ENCODE results near the gene ZBED4.

The ZBED4 gene

GRCh38 chr22:49903322-49904039 lies 49.8 kb downstream of the ZBED4 start:
- no peak for DNase-seq (ENCODE audit: low read depth in 2 of 2)

- no peak for DNase-seq (ENCODE audit: low read depth in 2 of 2)
Measured at GRCh38 chr22:49904040-49904369, 50.4 kb downstream of the ZBED4 start.

GRCh38 chr22:49905465-49905864 lies 51.8 kb downstream of the ZBED4 start:
- no peak for DNase-seq (ENCODE audit: low read depth in 2 of 2)

- DNase-seq (ENCODE audit: low read depth in 2 of 2), result no peak
Measured at GRCh38 chr22:49906071-49906798, 52.6 kb downstream of the ZBED4 start.

GRCh38 chr22:49906799-49907290 lies 53.2 kb downstream of the ZBED4 start:
- DNase-seq (ENCODE audit: low read depth in 2 of 2), result no peak

GRCh38 chr22:49907807-49908206 lies 54.2 kb downstream of the ZBED4 start:
- DNase-seq (ENCODE audit: low read depth in 2 of 2), result no peak

DNA sequence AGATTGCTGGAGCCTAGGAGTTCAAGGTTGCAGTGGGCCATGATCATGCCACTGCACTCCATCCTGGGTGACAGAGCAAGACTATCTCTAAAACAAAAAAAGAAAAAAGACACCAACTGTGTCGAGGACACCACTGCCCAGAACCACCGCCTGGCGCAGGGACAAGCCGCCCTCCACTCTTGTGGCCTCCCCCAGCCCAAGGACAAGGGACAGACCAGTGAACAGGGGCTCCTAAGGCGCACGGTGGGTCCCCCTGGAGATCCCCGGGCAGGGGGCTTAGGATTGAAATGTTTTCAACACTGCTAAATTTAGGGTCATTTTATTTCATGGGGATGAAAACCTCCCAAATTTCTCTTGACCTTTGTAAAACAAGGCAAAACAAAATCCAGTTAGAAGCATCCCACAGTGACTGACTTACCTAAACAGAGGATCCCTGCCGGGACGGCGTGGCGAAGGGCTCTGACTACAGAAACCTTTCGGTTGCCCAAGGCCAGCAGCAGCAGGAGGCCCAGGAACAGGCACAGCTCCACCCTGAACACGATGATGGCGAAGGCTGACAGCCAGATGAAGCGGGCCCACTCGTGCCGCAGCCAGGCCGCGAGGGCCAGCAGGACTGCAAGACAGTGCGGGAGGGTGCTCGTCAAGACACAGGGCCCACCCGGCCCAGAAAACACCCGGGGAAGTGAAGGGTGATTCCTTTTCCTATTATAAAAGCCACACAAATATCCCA lies 56.0 kb downstream of the ZBED4 start:
- no peak for DNase-seq (ENCODE audit: low read depth in 2 of 2)

DNA sequence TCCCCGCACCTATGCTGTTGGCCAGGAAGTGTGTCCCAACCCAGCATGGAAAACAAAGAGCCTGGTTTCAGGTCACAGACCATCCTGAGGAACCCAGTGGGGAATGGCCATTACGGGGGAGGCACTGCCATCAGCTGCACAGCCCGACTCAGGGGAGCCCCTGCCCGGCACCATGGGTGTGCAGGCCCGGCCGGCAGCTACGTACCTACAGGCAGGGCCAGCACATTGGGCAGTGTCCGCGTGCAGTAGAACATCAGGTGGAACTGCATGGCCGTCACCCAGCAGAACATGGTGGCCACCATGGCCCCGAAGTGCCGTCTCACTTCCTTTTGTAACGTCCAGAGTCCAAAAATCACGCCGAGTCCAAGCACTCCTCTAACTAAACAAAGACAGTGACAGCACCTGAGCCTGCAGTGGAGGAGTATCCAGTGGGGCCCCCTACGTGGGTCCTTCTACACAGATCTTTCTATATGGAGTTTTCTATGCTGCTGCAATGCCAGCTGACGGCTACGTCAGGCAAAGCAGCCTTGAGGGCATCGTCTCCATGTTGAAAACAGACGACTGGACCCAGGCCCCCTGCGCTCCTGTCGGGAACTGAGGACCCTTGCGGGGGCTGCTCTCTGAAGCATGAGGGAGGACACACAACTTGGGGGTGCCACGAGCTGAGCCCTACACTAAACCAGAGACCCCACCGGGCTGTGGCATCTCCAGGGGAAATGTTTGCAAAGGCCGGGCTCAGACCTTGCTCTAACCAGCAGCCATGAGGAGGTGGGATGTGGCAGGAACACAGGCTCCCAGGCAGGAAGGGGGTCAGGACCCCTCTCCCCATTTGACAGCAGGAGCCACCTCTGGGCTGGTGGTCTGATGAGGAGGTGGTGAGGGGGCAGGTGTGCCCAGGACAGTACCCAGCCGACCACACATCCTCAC lies 56.8 kb downstream of the ZBED4 start:
- DNase-seq (ENCODE audit: low read depth in 2 of 2), result no peak

DNA sequence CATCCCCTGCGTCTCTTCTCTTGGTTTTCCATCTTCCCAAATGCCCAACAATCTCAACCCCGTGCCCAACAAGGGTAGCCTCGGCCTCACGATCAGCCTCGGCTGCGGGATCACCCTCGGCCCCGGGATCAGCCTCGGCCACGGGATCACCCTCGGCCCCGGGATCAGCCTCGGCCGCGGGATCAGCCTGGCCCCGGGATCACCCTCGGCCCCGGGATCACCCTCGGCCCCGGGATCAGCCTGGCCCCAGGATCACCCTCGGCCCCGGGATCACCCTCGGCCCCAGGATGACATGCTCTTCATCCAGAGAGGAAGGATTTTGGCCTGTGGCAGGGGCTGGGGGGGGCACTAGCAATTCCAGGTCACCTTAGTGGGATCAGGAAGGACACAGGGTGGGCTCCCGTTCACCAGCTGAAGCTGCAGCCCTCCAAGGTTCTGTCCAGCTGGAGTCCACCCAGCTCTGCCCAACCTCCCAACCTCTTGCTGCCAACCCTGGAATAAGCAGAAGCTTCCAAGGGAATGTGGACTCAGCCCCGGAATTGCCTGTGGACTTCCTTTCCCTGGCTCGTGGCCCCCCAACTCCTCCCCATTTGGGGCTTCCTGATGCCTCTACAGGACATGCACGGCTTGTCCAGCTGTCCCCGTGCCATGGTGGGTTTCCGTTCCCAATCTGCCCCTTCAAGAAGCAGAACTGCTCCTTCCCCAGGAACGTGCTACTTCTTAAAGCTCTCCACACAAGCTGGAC lies 58.4 kb downstream of the ZBED4 start:
- DNase-seq (ENCODE audit: low read depth in 2 of 2), result no peak

GRCh38 chr22:49913026-49913425 lies 59.4 kb downstream of the ZBED4 start:
- no peak for DNase-seq (ENCODE audit: low read depth in 2 of 2)

DNA sequence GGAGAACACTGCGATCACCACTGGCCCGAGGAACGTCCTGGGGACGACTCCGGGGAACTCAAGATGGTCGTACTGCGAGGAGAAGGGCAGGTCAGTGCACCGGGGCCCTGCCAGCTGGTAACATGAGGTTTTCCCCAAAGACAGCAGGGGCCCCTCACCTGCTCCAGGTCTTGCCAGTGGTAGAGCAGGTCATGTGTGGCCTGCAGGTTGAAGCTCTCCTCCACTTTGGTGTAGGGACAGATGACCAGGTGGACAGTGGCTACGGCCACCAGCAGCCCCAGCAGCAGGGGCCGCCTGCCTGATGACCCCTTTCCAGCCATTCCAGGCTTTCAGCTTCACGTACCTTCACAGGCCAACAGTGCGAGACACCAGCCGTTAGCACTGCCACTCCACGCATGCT lies 59.8 kb downstream of the ZBED4 start:
- DNase-seq (ENCODE audit: low read depth in 2 of 2), result no peak

DNA sequence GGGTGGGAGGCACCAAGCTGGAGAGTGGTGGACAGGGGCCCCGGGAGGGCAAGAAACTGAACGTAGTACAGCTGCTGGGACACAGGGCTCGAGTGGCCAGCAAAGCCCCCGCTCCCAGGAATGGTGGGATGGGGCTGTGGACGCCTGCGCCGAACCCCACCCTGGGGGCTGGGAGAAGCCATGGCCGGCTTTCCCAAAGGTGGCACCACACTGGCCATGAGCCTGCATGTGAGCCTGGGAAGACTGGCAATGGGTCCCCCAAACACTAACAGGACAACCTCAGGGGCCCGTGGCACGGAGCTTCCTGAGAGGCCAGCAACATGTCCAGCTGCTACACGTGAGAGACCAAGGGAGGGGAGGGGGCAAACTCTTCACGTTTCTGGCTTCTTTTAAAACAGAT lies 60.6 kb downstream of the ZBED4 start:
- no peak for DNase-seq (ENCODE audit: low read depth in 2 of 2)

DNA sequence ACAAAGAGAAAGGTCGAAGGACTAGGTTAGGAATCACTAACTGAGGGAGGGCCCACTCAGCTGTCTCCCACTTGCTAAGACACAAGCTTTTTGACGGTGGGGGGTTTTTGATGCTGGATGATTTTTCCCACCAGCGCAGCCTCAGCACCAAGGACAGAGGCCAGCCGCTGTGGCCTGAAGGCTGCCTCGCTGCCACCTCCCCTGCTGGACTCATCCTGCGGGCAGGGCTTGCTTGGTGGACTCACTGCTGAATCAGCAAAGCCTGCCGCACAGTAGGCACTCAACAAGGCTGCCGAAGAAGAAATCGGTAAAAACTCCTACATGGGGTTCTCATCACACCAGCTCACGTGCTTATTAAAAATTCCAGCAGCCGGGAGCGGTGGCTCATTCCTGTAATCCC lies 62.0 kb downstream of the ZBED4 start:
- no peak for DNase-seq (ENCODE audit: low read depth in 2 of 2)

DNA sequence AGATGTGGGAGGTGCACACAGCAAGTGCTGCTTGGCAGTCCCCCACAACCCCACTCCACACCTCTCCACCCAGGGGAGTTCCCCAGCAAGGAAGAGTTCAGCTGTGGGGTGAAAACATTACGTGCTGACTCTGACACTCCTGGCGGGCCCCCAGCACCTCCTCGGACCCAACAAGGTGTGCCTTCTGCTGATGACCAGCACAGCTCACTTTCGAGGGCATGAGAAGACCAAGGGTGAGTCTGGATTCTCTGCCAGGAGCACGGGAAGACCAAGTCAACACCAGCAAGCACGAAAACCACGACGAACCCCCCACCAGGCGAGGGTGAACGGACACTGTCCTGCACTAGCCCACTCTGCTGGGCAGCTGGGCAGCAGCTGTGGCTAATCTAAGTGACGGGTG lies 63.2 kb downstream of the ZBED4 start:
- DNase-seq (ENCODE audit: low read depth in 2 of 2), result no peak

GRCh38 chr22:49917974-49918910 lies 64.6 kb downstream of the ZBED4 start, which contains the start of the genes ALG12 and CRELD2:
Gene ALG12, minus strand, starts transcription at chr22:49918438. Its CDS starts 4,673 bp downstream, at chr22:49913765.
Gene CRELD2, plus strand, starts transcription at chr22:49918634. Its CDS starts 136 bp downstream, at chr22:49918770.
- peak; percentile 94 to 96 for DNase-seq (ENCODE audit: low read depth in 2 of 2)

GRCh38 chr22:49918911-49919881 lies 65.6 kb downstream of the ZBED4 start:
- DNase-seq (ENCODE audit: low read depth in 2 of 2), result no peak

GRCh38 chr22:49920859-49921258 lies 67.2 kb downstream of the ZBED4 start:
- no peak for DNase-seq (ENCODE audit: low read depth in 2 of 2)

- no peak for DNase-seq (ENCODE audit: low read depth in 2 of 2)
Measured at GRCh38 chr22:49921508-49922278, 68.0 kb downstream of the ZBED4 start.

Measured in stimulated activated CD8-positive, alpha-beta memory T cell treated with anti-CD3 and anti-CD28 coated beads, Interleukin-7, amount 100 ng/mL, for 4 hours (primary cell).